ENCODE results near the gene GGTA1.
"Not testable (repeated sequence)": the region's sequence is repeated elsewhere in the genome, so short reads cannot be mapped to it uniquely, and the experiment has no call there.

Gene GGTA1

GRCh38 chr9:121499427-121500164, at the start of gene GGTA1:
GGTA1 (minus strand) TSS chr9:121499844; CDS start chr9:121467922, 31,922 bp downstream.
- peak; percentile 48 for DNase-seq (ENCODE audit: low spot score)

GRCh38 chr9:121548666-121549065, 49.0 kb upstream of the GGTA1 start:
- no peak for DNase-seq (ENCODE audit: low spot score)

- peak; percentile 91 for DNase-seq (ENCODE audit: low spot score)
Measured at GRCh38 chr9:121545875-121546423, 46.3 kb upstream of the GGTA1 start.

- DNase-seq (ENCODE audit: low spot score): no peak
Measured at GRCh38 chr9:121545150-121545874, 45.7 kb upstream of the GGTA1 start.

- DNase-seq (ENCODE audit: low spot score): no peak
Measured at GRCh38 chr9:121542025-121542424, 42.4 kb upstream of the GGTA1 start.

GRCh38 chr9:121541256-121541655, 41.6 kb upstream of the GGTA1 start:
- DNase-seq (ENCODE audit: low spot score): no peak

- no peak for DNase-seq (ENCODE audit: low spot score)
Measured at GRCh38 chr9:121538221-121538620, 38.6 kb upstream of the GGTA1 start.

GRCh38 chr9:121537283-121537682, 37.6 kb upstream of the GGTA1 start:
- DNase-seq (ENCODE audit: low spot score): no peak

- DNase-seq (ENCODE audit: low spot score): no peak
Measured at GRCh38 chr9:121532881-121533280, 33.2 kb upstream of the GGTA1 start.

- peak; percentile 97 for DNase-seq (ENCODE audit: low spot score)
Measured at GRCh38 chr9:121529237-121529987, 29.8 kb upstream of the GGTA1 start.

GRCh38 chr9:121528642-121529041, 29.0 kb upstream of the GGTA1 start:
- no peak for DNase-seq (ENCODE audit: low spot score)

- DNase-seq (ENCODE audit: low spot score): no peak
Measured at GRCh38 chr9:121527371-121527770, 27.7 kb upstream of the GGTA1 start.

- DNase-seq (ENCODE audit: low spot score): not testable (repeated sequence)
Measured at GRCh38 chr9:121519688-121520087, 20.0 kb upstream of the GGTA1 start.

GRCh38 chr9:121518634-121519033, 19.0 kb upstream of the GGTA1 start:
- no peak for DNase-seq (ENCODE audit: low spot score)

GRCh38 chr9:121513166-121513565, 13.5 kb upstream of the GGTA1 start:
- not testable (repeated sequence) for DNase-seq (ENCODE audit: low spot score)

- peak; percentile 19 for DNase-seq (ENCODE audit: low spot score)
Measured at GRCh38 chr9:121510766-121511550, 11.3 kb upstream of the GGTA1 start.

- no peak for DNase-seq (ENCODE audit: low spot score)
Measured at GRCh38 chr9:121509180-121509579, 9.5 kb upstream of the GGTA1 start.

GRCh38 chr9:121508415-121508814, 8.8 kb upstream of the GGTA1 start:
- no peak for DNase-seq (ENCODE audit: low spot score)

- no peak for DNase-seq (ENCODE audit: low spot score)
Measured at GRCh38 chr9:121505903-121506735, 6.5 kb upstream of the GGTA1 start.

- DNase-seq (ENCODE audit: low spot score): no peak
Measured at GRCh38 chr9:121503444-121503843, 3.8 kb upstream of the GGTA1 start.

GRCh38 chr9:121500165-121500478, 478 bp upstream of the GGTA1 start:
- DNase-seq (ENCODE audit: low spot score): no peak

Data from kidney capillary endothelial cell (primary cell).